Stimulated activated CD8-positive, alpha-beta memory T cell treated with anti-CD3 and anti-CD28 coated beads, Interleukin-4, amount 100 ng/mL, for 4 hours (primary cell): ENCODE data around the gene SPATC1L.

Source experiments
- DNase-seq, 2 donors: peaks; one replicate each; pipeline ENCODE4 v3.0.0-alpha.2; 2020; ENCODE audit warnings: low read depth in 2 of 2, low spot score in 1 of 2

SPATC1L gene

GRCh38 chr21:46215436-46216131 is 31.3 kb upstream of the SPATC1L start:
- no peak for DNase-seq

GRCh38 chr21:46214478-46215340 is 30.4 kb upstream of the SPATC1L start:
- no peak for DNase-seq

- no peak for DNase-seq
Observed at GRCh38 chr21:46213620-46214286, 29.5 kb upstream of the SPATC1L start.

GRCh38 chr21:46212721-46213484 is 28.6 kb upstream of the SPATC1L start:
- no peak for DNase-seq

- DNase-seq, result no peak
Observed at GRCh38 chr21:46211786-46212720, 27.8 kb upstream of the SPATC1L start.

- no peak for DNase-seq
Observed at GRCh38 chr21:46211376-46211775, 27.1 kb upstream of the SPATC1L start.

- DNase-seq, result no peak
Observed at GRCh38 chr21:46210378-46211136, 26.3 kb upstream of the SPATC1L start.

- DNase-seq, result no peak
Observed at GRCh38 chr21:46208761-46209721, 24.8 kb upstream of the SPATC1L start.

- DNase-seq, result no peak
Observed at GRCh38 chr21:46207920-46208591, 23.8 kb upstream of the SPATC1L start.

- no peak for DNase-seq
Observed at GRCh38 chr21:46207006-46207919, 23.0 kb upstream of the SPATC1L start.

GRCh38 chr21:46206163-46207005 is 22.1 kb upstream of the SPATC1L start:
- no peak for DNase-seq

GRCh38 chr21:46205766-46206162 is 21.5 kb upstream of the SPATC1L start:
- DNase-seq, result no peak

- no peak for DNase-seq
Observed at GRCh38 chr21:46205166-46205565, 20.9 kb upstream of the SPATC1L start.

- DNase-seq, result no peak
Observed at GRCh38 chr21:46203203-46203600, 18.9 kb upstream of the SPATC1L start.

- DNase-seq, result no peak
Observed at GRCh38 chr21:46202592-46203202, 18.4 kb upstream of the SPATC1L start.
